ENCODE data around the gene RASGRP1.

RASGRP1 gene

DNA sequence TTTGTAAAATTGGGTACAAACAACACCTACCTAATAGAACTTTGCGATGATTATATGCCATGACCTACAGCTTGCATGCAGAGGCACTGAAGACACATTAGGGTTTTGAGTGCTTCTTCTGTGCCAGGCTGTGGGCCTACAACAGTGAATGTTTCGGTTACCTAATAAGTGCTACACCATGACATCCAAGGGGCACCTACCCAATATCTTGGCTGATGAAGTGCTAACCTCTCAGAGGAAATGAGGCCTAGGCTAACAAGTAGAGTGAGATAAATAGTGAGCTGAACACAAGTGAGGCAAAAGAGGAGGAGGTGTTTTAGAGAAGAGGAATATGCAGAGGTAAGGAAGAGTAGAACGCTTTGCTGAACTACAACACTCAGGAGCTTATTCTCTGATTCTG is 12.2 kb upstream of the RASGRP1 start:
- FAIRE-seq (no peak), DNase-seq (ENCODE audit: insufficient read length, low spot score) (no peak)

DNA sequence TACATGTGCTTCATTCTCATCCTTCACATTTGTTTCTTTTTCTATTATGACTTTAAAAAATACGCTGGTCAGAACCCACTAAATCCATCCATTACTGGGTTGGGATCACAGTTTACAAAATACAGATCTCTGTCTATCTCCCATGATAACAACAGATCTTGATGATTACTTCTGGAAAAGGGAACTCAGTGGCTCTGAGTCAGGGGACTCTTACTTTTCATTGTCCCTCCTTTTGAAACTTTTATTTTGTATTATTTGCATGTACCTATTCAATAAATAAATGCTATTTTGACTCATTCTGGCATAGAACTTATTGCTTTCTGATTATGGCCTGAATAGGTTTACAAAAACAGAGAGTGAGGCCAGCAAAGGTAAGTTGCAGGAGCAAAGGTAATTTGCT is 11.6 kb upstream of the RASGRP1 start:
- FAIRE-seq = no peak
- DNase-seq (ENCODE audit: insufficient read length, low spot score) = no peak

GRCh38 chr15:38565287-38565670 is 665 bp upstream of the RASGRP1 start:
- FAIRE-seq (no peak), DNase-seq (ENCODE audit: insufficient read length, low spot score) (no peak)

DNA sequence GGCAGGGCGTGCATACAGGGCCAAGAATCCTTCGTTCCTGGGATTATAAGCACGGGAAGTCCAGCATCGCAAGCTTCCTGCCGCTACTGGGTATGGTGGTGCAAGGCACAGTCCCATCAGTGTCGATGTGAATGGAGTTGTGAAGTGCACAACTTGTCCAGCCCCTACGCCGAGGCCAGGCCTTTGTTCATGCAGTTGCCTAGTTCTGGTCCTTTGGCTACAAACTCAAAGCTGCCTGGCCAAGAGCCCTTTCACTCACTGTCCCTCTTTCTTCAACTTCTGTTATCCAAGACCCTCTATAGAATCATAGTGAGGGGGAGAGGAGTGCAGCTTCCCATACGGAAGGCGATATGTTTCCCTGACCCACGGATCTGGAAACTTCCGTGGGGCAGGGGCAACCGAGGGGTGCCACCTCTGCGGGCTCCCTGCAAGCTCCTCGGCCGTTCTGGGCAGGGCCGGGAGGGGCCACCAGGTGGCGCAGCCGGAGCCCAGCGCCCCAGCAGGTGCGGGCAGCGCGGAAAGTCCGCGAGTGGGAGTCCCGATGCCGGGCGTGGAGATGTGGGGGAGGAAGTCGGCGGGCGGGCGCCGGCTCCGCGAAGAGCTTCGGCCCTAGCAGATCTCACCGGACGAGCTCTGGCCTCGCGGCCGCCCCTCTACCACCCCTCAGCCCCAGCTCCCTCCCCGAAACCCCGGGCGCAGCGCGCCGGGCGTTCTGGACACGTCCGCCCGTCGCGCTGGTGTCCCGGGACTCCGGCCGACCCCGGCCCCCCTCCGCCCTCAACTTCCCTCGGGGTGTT is 693 bp downstream of the RASGRP1 start:
- no peak for FAIRE-seq
- DNase-seq (ENCODE audit: insufficient read length, low spot score) = peak; percentile 76

DNA sequence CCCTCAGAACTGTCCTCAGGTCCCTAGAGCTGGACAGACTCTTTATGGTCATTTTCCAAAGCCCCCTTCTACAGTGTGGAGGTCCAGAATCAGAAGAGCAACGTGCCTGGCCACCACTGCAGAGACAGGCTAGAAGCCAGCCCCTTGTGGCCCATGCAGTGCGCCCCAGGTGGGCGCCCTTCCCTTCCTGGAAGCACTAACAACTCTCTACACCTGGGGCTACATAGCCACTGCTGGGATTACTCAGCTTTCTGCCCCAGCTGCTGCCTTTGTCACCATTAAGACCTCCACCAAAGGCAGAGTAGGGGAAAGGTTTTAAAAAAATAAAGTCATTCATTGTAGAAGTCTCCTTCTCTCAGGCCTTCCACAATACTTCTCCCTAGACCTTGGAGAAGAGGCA is 2.3 kb downstream of the RASGRP1 start:
- FAIRE-seq (no peak), DNase-seq (ENCODE audit: insufficient read length, low spot score) (no peak)

- no peak for FAIRE-seq
- no peak for DNase-seq (ENCODE audit: insufficient read length, low spot score)
These were observed 4.1 kb downstream of the RASGRP1 start for GRCh38 chr15:38560456-38560926.

GRCh38 chr15:38559636-38560307 is 4.8 kb downstream of the RASGRP1 start:
- DNase-seq (ENCODE audit: insufficient read length, low spot score) (no peak), FAIRE-seq (no peak)

DNA sequence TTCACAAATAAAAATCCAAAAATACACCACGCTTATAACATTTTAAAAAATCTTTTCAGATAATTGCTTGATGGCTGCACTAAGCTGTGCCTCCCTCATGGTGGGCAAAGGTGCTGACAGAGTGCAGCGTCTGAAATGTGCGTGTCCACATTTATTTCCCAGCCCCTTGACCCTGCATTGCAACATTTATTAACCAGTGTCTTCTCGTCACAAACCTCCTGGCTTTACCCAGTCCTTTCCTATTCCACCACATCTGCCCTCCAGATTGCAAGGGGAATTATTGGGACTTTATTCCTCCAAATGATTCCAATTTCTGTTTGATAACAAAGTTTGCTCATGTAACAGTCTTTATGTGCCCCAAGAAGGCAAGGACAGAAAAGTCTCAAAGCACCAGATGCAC is 5.5 kb downstream of the RASGRP1 start:
- DNase-seq (ENCODE audit: insufficient read length, low spot score) (no peak), FAIRE-seq (peak; percentile 14)

DNA sequence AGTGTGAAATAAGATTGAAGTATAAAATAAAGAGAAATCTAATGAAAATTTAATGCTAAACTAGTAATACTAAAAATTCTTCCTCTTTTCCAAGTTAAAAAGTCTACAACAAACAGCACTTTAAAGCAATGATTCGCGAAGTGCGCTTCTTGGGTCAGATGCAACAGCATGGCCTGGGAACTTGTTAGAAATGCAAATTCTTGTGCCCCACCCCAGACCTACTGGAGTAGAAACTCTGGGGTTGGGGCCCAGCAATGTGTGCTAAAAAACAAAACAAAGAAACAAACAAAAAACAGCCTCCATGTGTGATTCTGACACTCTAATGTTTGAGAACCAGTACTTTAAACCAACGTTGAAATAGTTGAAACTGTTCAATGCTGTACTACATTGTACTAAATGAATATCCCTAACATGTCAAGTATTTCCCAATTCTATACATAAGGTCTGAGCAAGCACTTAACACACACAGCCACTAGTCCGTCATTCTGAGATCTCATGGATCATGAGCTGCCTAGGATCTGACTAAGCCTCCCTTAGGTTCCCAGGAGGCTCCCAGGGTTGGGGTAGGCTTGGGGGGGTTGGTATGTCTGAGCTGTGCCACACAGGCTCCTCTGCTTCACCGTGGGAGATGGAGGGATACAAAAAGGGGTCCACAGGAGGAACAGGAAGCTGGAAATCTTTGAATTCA is 6.1 kb downstream of the RASGRP1 start:
- peak; percentile 79 for FAIRE-seq
- no peak for DNase-seq (ENCODE audit: insufficient read length, low spot score)

GRCh38 chr15:38557921-38558320 is 6.7 kb downstream of the RASGRP1 start:
- DNase-seq (ENCODE audit: insufficient read length, low spot score) (no peak), FAIRE-seq (peak; percentile 91)

DNA sequence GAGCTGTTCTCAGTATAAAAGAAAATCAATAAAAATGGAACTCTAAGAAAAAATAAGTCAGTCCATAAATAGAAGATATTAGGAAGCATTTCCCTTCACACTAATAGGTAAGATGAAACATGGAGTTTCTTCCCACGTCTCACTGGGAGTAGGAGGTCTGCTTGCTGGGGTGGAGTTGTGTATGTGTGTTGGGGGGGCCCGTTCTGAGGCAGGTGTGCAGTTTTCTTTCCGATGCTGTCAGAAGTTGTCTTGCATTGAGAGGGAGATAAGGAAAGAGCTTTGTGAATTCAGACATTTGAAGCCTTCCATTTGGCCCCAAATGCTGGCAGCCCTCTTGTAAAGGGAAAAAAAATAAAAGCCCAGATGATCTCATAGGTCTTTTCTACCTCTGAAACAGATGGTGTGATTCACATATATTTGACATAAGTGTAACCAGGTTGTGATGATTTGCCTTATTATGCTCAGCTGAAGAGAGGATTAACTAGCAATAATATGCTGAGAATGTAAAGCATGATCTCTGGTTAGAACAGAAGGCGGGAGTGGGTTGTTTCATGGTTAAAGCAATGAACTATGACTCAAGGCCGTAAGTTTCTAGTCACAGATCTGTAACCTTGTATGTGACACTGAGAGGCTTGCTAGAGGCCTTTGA is 8.8 kb downstream of the RASGRP1 start:
- peak; percentile 84 for FAIRE-seq
- DNase-seq (ENCODE audit: insufficient read length, low spot score) = no peak

GRCh38 chr15:38554354-38554753 is 10.3 kb downstream of the RASGRP1 start:
- peak; percentile 79 for FAIRE-seq

DNA sequence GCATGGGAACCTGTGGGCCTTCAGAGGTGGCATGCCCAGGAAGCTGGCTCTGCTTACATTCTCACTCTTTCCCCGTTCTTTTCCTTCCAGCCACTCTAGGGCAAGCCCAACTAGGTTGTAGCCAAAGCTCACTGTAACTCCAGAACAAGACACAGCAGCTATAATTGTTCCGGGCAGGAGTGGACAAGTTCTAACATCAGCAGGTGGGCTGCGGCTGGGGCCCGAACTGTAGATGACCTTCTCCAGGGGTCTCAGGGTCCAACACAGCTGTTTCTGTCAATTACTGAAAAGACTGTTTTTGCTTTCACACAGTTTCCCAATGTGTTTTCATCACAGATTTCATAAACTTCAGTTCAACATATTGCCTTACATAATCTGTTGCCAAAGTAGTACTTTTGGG is 11.5 kb downstream of the RASGRP1 start:
- FAIRE-seq (no peak), DNase-seq (ENCODE audit: insufficient read length, low spot score) (no peak)

More at GRCh38 chr15:38554354-38554753, 10.3 kb downstream of the RASGRP1 start:
- DNase-seq (ENCODE audit: insufficient read length, low spot score) = no peak

- FAIRE-seq (peak; percentile 70), DNase-seq (ENCODE audit: insufficient read length, low spot score) (no peak)
These were observed 12.6 kb downstream of the RASGRP1 start for GRCh38 chr15:38551720-38552648.

DNA sequence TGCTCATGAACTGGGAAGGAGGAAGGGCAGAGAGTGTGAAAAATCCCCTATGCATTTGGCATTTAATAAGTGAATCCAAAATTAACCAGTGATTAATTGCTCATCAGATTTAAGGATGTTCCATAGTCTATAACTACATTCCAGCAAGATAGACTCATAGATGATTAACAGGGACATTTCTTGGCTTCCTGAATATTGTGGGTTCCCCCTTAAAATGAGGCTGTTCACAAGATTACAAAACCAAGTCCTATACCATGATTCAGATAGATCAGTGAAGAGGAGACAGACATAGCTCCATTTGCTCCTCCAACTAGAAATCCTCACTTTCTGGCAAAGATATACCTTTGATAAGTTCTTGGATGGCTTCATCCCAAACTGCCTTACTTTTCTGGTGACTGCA is 15.4 kb downstream of the RASGRP1 start:
- DNase-seq (ENCODE audit: insufficient read length, low spot score) = no peak
- FAIRE-seq = no peak

DNA sequence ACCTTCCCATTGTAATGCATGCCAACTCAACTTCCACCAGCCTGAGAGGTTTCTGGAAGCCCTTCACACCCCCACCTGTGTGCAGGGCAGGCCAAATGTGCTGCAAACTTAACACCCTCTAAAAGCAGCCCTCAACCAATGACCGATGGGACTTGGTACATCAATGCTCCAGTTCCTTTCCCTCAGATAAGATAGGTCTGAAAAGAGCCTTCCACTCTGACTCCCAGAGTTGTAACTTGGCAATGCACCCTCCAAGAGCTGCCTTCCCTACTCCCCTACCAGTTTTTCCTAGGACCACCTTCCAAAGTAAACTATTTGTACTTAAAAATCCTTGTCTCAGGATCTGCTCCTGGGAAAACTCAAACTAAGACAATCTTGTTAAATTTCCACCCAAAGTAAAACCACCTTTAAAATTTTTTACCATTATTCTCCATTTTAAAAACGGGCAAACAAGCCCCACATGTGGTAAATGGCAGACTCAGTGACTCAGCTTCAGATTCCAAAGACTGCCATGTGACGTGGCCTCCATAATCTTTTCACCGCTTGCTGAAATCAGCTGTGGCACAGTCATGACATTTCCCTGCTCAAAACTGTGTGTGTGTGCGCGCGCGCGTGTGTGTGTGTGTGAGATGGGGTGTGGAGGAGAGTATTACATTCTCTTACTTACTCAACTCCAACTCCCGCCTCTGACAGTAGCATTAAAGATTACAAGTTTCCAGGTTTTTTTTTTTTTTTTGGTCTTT is 17.2 kb downstream of the RASGRP1 start:
- FAIRE-seq (peak; percentile 21), DNase-seq (ENCODE audit: insufficient read length, low spot score) (no peak)

- no peak for DNase-seq (ENCODE audit: insufficient read length, low spot score)
- FAIRE-seq = no peak
These were observed 19.4 kb downstream of the RASGRP1 start for GRCh38 chr15:38545179-38545578.

GRCh38 chr15:38541026-38541425 is 23.6 kb downstream of the RASGRP1 start:
- FAIRE-seq (no peak), DNase-seq (ENCODE audit: insufficient read length, low spot score) (no peak)

GRCh38 chr15:38540510-38540909 is 24.1 kb downstream of the RASGRP1 start:
- FAIRE-seq = no peak

More at GRCh38 chr15:38540510-38540909, 24.1 kb downstream of the RASGRP1 start:
- no peak for DNase-seq (ENCODE audit: insufficient read length, low spot score)
